HUES6 (cell line): Measurements from ENCODE around the gene PLXNA4.

ENCODE experiments used
- H3K27ac ChIP-seq: 2 replicates; pipeline ENCODE4 v1.7.0; 2013; ENCODE audit warnings: low read depth, mild to moderate bottlenecking, low read length, inconsistent platforms
- H3K27me3 ChIP-seq: 2 replicates; pipeline ENCODE4 v1.6.1; 2013; ENCODE audit warnings: low read length; ENCODE audit not compliant: control insufficient read depth, insufficient read depth
- H3K36me3 ChIP-seq: 2 replicates; pipeline ENCODE4 v1.6.1; 2013; ENCODE audit warnings: low read length; ENCODE audit not compliant: control insufficient read depth, insufficient read depth
- H3K4me1 ChIP-seq: 2 replicates; pipeline ENCODE4 v1.6.1; 2013; ENCODE audit warnings: low read length; ENCODE audit not compliant: control insufficient read depth, insufficient read depth
- H3K4me3 ChIP-seq: 2 replicates; pipeline ENCODE4 v1.5.1; 2013; ENCODE audit warnings: low read depth, low read length
- H3K9ac ChIP-seq: one replicate; pipeline ENCODE4 v1.6.1; 2013; ENCODE audit warnings: mild to moderate bottlenecking, low read length
- H3K9me3 ChIP-seq: 2 replicates; pipeline ENCODE4 v1.6.1; 2013; ENCODE audit warnings: low read depth, low read length; ENCODE audit not compliant: control insufficient read depth, insufficient read depth

The PLXNA4 gene

DNA sequence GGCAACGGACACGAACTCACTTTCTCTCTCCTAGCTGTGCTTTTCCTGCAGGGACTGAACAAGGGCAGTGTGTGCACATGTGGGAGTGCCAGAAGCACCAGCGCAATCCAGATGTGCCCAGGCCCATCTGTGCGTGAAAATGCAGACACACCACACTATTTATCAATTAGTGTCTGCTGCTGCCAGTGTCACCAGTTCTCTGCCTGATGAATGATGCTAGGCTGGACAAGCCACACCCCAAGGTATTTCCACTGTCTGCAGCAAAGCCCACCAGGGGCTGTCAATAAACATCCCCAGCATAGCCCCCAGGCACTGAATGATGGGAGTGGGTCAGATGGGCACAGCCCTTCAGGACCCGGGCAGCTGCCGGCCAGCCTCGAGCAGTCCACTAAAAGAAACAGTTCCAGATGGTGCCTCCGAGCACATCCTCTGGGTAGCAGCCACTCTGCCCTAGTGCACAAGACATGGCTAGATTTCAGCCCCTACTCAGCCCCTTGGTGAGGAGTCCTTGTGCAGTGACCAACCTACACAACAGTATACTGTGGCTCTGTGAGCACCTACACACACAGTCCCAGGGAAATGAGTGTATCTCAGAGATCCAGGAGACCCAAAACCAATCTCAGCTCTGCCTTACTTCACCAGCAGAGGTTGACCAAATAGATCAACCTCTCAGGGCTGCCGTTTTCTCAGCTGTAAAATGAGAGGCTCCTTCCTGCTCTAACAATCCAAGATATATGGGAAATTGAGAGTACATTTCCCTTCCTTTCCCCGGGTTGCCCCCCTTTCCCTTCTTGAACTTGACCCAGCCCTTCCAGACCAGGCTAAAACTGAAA lies 314.7 kb downstream of the PLXNA4 start:
- Histone ChIP-seq H3K27ac (no peak overlapping the region), H3K4me3 (no peak overlapping the region), H3K27me3 (peaks cover 18% of the 10 kb centered on the region; the same call in 1 of the 2 replicates), H3K9me3 (no peaks in the 10 kb centered on the region), H3K4me1 (no peaks in the 10 kb centered on the region), H3K9ac (no peak overlapping the region), H3K36me3 (no peaks in the 10 kb centered on the region)

GRCh38 chr7:132258231-132258630 lies 318.0 kb downstream of the PLXNA4 start:
- Histone ChIP-seq H3K4me1 (no peaks in the 10 kb centered on the region), H3K4me3 (no peak overlapping the region), H3K9ac (no peak overlapping the region), H3K27me3 (peaks cover 9% of the 10 kb centered on the region; the same call in 1 of the 2 replicates), H3K27ac (no peak overlapping the region), H3K9me3 (no peaks in the 10 kb centered on the region), H3K36me3 (no peaks in the 10 kb centered on the region)

DNA sequence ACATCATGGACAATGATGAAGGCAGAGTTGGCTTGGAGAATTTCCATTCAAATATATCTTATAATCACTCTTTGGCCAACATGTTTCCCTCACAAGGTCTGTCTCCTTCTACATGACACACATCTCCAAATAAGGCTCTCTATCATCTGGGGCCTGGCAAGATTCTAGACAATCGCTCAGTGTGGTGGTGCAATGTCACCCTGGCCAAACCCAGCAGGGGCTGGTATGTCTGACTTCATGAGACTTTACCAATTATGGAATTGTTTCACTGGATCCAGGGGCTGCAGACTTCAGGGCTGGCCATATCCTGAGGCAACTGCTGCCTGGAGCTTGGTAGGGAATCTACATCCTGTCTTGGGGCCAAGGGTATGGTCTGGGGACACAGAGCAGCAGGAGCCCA lies 319.0 kb downstream of the PLXNA4 start:
- no peak overlapping the region for H3K27ac ChIP-seq
- H3K4me1 ChIP-seq = no peaks in the 10 kb centered on the region
- no peak overlapping the region for H3K4me3 ChIP-seq
- H3K9me3 ChIP-seq = no peaks in the 10 kb centered on the region
- no peaks in the 10 kb centered on the region for H3K36me3 ChIP-seq
- H3K9ac ChIP-seq = no peak overlapping the region
- peaks cover 2% of the 10 kb centered on the region; the same call in 1 of the 2 replicates for H3K27me3 ChIP-seq

DNA sequence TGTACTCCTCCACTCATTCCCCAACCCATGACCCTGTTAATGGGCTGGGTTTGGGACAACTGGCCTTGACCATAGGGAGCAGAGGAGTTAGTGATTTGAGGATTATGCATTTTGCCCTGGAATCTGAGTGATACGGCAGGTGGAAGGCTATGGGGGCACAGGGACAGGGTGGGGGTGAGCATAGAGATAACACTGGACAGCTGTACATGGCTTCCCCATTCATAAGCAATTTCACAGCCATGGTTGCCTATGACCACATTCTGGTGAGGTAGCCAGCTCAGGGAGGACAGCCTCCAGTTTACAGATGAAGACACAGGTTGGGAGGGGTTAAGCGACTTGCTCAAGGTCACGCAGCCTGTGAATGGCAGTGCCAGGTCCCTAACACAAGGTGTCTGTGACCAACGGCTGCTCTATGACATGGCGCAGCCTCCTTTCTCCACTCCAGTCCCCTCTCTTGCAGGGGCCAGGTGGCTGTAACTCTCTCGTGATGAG lies 319.5 kb downstream of the PLXNA4 start:
- H3K4me3 ChIP-seq = no peak overlapping the region
- no peaks in the 10 kb centered on the region for H3K27me3 ChIP-seq
- no peaks in the 10 kb centered on the region for H3K36me3 ChIP-seq
- H3K9ac ChIP-seq = no peak overlapping the region
- H3K27ac ChIP-seq = no peak overlapping the region
- no peaks in the 10 kb centered on the region for H3K9me3 ChIP-seq
- H3K4me1 ChIP-seq = no peaks in the 10 kb centered on the region

GRCh38 chr7:132255898-132256297 lies 320.4 kb downstream of the PLXNA4 start:
- H3K36me3 ChIP-seq = no peaks in the 10 kb centered on the region
- H3K4me1 ChIP-seq = peaks cover 8% of the 10 kb centered on the region
- no peaks in the 10 kb centered on the region for H3K27me3 ChIP-seq
- H3K9me3 ChIP-seq = no peaks in the 10 kb centered on the region
- no peak overlapping the region for H3K27ac ChIP-seq
- H3K9ac ChIP-seq = no peak overlapping the region
- no peak overlapping the region for H3K4me3 ChIP-seq

GRCh38 chr7:132255115-132255797 lies 321.0 kb downstream of the PLXNA4 start:
- H3K9me3 ChIP-seq = no peaks in the 10 kb centered on the region
- peaks cover 14% of the 10 kb centered on the region for H3K4me1 ChIP-seq
- H3K27ac ChIP-seq = no peak overlapping the region
- H3K36me3 ChIP-seq = no peaks in the 10 kb centered on the region
- no peaks in the 10 kb centered on the region for H3K27me3 ChIP-seq
- H3K4me3 ChIP-seq = no peak overlapping the region
- no peak overlapping the region for H3K9ac ChIP-seq

GRCh38 chr7:132254455-132254854 lies 321.8 kb downstream of the PLXNA4 start:
- no peak overlapping the region for H3K27ac ChIP-seq
- H3K27me3 ChIP-seq = no peaks in the 10 kb centered on the region
- no peaks in the 10 kb centered on the region for H3K36me3 ChIP-seq
- no peak overlapping the region for H3K9ac ChIP-seq
- no peaks in the 10 kb centered on the region for H3K9me3 ChIP-seq
- H3K4me3 ChIP-seq = no peak overlapping the region
- H3K4me1 ChIP-seq = peaks cover 19% of the 10 kb centered on the region

DNA sequence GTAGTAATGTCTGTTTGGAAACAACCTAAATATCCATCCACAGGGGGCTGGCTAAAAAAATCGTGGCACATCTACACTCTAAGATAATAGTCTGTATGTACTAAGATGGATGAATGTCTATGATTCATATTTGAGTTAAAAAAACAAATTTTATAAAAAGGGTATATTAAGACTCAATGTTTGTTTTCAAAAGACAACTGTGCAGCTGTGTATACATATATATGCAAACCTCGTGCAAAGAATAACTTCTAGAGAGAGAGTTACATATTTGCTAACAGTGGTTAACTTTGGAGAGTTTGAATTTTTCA lies 323.5 kb downstream of the PLXNA4 start:
- H3K36me3 ChIP-seq = no peaks in the 10 kb centered on the region
- H3K9ac ChIP-seq = no peak overlapping the region
- H3K9me3 ChIP-seq = no peaks in the 10 kb centered on the region
- no peak overlapping the region for H3K4me3 ChIP-seq
- H3K4me1 ChIP-seq = peaks cover 19% of the 10 kb centered on the region
- H3K27me3 ChIP-seq = no peaks in the 10 kb centered on the region
- H3K27ac ChIP-seq = no peak overlapping the region

- Histone ChIP-seq H3K4me1 (peaks cover 19% of the 10 kb centered on the region), H3K36me3 (no peaks in the 10 kb centered on the region), H3K9ac (no peak overlapping the region), H3K27ac (no peak overlapping the region), H3K27me3 (no peaks in the 10 kb centered on the region), H3K4me3 (no peak overlapping the region), H3K9me3 (no peaks in the 10 kb centered on the region)
These were observed 325.0 kb downstream of the PLXNA4 start for GRCh38 chr7:132251327-132251659.

- no peak overlapping the region for H3K4me3 ChIP-seq
- H3K27me3 ChIP-seq = no peaks in the 10 kb centered on the region
- peaks cover 3% of the 10 kb centered on the region for H3K9me3 ChIP-seq
- no peak overlapping the region for H3K27ac ChIP-seq
- H3K4me1 ChIP-seq = peaks cover 19% of the 10 kb centered on the region
- no peak overlapping the region for H3K9ac ChIP-seq
- H3K36me3 ChIP-seq = no peaks in the 10 kb centered on the region
These were observed 325.6 kb downstream of the PLXNA4 start for GRCh38 chr7:132250480-132251326.
